ENCODE data around the gene CERS5. TPM values are rescaled to one million over a fixed set of nuclear protein-coding genes. Genes with fewer than 3 reads are reported as not detected.
A peak's percentile ranks its signal among the peaks of the same experiment; 100 is the strongest.
"Not testable (repeated sequence)": the region's sequence is repeated elsewhere in the genome, so short reads cannot be mapped to it uniquely, and the experiment has no call there.

CERS5 gene
- total RNA-seq, 6 experiments from 2014 or later = 48.0 to 69.3 (median 60.3) TPM

GRCh38 chr12:50164963-50165362 lies 2.2 kb downstream of the CERS5 start:
- H3K27ac Mint-ChIP-seq = no peak overlapping the region
- H3K27me3 Mint-ChIP-seq (ENCODE audit: insufficient read depth) = peaks cover 3% of the 10 kb centered on the region
- peak overlapping the region; percentile 91 for H3K4me3 Mint-ChIP-seq
- H3K9me3 Mint-ChIP-seq = peaks cover 8% of the 10 kb centered on the region
- no peak for DNase-seq
- peaks cover 38% of the 10 kb centered on the region for H3K4me1 Mint-ChIP-seq (ENCODE audit: low read depth)
- TF ChIP-seq, protein P1, sequence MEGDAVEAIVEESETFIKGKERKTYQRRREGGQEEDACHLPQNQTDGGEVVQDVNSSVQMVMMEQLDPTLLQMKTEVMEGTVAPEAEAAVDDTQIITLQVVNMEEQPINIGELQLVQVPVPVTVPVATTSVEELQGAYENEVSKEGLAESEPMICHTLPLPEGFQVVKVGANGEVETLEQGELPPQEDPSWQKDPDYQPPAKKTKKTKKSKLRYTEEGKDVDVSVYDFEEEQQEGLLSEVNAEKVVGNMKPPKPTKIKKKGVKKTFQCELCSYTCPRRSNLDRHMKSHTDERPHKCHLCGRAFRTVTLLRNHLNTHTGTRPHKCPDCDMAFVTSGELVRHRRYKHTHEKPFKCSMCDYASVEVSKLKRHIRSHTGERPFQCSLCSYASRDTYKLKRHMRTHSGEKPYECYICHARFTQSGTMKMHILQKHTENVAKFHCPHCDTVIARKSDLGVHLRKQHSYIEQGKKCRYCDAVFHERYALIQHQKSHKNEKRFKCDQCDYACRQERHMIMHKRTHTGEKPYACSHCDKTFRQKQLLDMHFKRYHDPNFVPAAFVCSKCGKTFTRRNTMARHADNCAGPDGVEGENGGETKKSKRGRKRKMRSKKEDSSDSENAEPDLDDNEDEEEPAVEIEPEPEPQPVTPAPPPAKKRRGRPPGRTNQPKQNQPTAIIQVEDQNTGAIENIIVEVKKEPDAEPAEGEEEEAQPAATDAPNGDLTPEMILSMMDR (IDR thresholded peaks at IDR 0.05) = no peak
- H3K36me3 Mint-ChIP-seq (ENCODE audit: low read depth) = peaks cover 32% of the 10 kb centered on the region

DNA sequence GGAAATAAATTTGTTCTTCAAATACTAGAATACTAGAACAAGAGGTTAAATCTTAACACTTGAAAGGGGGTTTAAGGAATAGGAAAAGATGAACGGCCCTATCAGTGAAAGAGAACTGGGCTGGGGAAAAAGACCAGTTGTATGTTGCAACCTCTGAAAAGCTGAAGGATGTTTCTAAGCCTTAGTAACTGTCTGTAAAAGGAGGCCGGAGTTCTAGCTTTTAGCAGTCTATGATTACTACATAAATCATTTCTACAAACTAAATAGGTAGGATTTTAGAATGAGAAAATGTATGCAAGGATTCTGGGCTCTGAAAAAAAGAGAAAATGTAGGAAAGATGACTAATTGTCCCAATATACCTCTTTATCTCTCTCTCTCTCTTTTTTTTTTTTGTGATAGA lies 4.9 kb downstream of the CERS5 start:
- Mint-ChIP-seq H3K27me3 (ENCODE audit: insufficient read depth) (peaks cover 3% of the 10 kb centered on the region), H3K36me3 (ENCODE audit: low read depth) (peaks cover 17% of the 10 kb centered on the region), H3K27ac (peak overlapping the region; percentile 40; the same call in 1 of the 2 replicates), H3K4me1 (ENCODE audit: low read depth) (peaks cover 48% of the 10 kb centered on the region), H3K4me3 (no peak overlapping the region), H3K9me3 (no peaks in the 10 kb centered on the region)
- TF ChIP-seq, protein P1 (IDR thresholded peaks at IDR 0.05) = no peak
- DNase-seq = peak; percentile 41

DNA sequence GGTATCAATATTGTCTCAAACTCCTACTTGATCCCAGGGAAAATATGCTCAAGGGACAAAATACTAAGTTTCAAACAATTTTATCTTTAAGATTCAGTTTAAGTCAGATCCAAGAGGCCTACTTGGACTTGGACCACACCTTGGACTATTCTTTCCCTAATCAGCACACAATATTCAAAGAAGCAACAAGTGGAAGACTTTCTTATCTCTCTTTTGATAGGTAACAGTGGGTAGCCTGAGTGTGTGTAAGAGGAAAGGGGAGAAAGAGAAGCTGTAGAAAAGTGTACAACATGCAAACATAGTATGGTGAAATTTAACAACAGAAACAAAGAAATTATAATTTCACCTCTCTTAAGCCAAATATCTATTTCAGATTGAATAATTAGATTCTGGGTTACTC lies 6.5 kb downstream of the CERS5 start:
- Mint-ChIP-seq H3K9me3 (no peaks in the 10 kb centered on the region), H3K27me3 (ENCODE audit: insufficient read depth) (no peaks in the 10 kb centered on the region; the same call in 1 of the 2 replicates), H3K27ac (no peak overlapping the region), H3K4me3 (no peak overlapping the region), H3K36me3 (ENCODE audit: low read depth) (peaks cover 10% of the 10 kb centered on the region), H3K4me1 (ENCODE audit: low read depth) (peaks cover 46% of the 10 kb centered on the region)
- TF ChIP-seq, protein P1 (IDR thresholded peaks at IDR 0.05) = no peak
- DNase-seq = no peak

GRCh38 chr12:50157259-50157658 lies 9.9 kb downstream of the CERS5 start:
- Mint-ChIP-seq H3K27me3 (ENCODE audit: insufficient read depth) (no peaks in the 10 kb centered on the region), H3K27ac (peak overlapping the region; percentile 49), H3K4me3 (no peak overlapping the region), H3K36me3 (ENCODE audit: low read depth) (no peaks in the 10 kb centered on the region; the same call in 1 of the 2 replicates), H3K9me3 (no peaks in the 10 kb centered on the region), H3K4me1 (ENCODE audit: low read depth) (peaks cover 33% of the 10 kb centered on the region)
- no peak for DNase-seq
- TF ChIP-seq, protein P1 (IDR thresholded peaks at IDR 0.05) = no peak

DNA sequence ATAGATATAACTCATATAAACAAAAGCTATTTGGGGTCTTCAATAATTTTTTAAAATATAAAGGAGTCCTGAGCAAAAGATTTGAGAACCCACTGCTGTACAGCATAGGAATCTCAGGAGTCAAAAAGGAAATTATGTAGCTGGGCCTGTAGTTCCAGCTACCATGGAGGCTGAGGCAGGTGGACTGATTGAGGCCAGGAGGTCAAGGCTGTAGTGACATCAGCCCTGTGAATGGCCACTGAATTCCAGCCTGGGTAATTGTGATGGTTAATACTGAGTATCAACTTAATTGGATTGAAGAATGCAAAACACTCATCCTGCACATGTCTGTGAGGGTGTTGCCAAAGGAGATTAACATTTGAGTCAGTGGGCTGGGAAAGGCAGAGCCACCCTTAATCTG lies 10.5 kb downstream of the CERS5 start:
- H3K4me3 Mint-ChIP-seq = no peak overlapping the region
- H3K27me3 Mint-ChIP-seq (ENCODE audit: insufficient read depth) = no peaks in the 10 kb centered on the region
- no peaks in the 10 kb centered on the region for H3K9me3 Mint-ChIP-seq
- H3K36me3 Mint-ChIP-seq (ENCODE audit: low read depth) = no peaks in the 10 kb centered on the region; the same call in 1 of the 2 replicates
- no peak for DNase-seq
- H3K27ac Mint-ChIP-seq = peak overlapping the region; percentile 49; the same call in 1 of the 2 replicates
- TF ChIP-seq, protein P1 (IDR thresholded peaks at IDR 0.05) = no peak
- H3K4me1 Mint-ChIP-seq (ENCODE audit: low read depth) = peaks cover 38% of the 10 kb centered on the region

GRCh38 chr12:50154947-50155346 lies 12.2 kb downstream of the CERS5 start:
- H3K9me3 Mint-ChIP-seq; H3K27ac Mint-ChIP-seq; DNase-seq; H3K27me3 Mint-ChIP-seq (ENCODE audit: insufficient read depth); H3K4me3 Mint-ChIP-seq; H3K36me3 Mint-ChIP-seq (ENCODE audit: low read depth): not testable (repeated sequence)
- peaks cover 41% of the 10 kb centered on the region for H3K4me1 Mint-ChIP-seq (ENCODE audit: low read depth)
